ENCODE results near the gene SETD3.

DNA sequence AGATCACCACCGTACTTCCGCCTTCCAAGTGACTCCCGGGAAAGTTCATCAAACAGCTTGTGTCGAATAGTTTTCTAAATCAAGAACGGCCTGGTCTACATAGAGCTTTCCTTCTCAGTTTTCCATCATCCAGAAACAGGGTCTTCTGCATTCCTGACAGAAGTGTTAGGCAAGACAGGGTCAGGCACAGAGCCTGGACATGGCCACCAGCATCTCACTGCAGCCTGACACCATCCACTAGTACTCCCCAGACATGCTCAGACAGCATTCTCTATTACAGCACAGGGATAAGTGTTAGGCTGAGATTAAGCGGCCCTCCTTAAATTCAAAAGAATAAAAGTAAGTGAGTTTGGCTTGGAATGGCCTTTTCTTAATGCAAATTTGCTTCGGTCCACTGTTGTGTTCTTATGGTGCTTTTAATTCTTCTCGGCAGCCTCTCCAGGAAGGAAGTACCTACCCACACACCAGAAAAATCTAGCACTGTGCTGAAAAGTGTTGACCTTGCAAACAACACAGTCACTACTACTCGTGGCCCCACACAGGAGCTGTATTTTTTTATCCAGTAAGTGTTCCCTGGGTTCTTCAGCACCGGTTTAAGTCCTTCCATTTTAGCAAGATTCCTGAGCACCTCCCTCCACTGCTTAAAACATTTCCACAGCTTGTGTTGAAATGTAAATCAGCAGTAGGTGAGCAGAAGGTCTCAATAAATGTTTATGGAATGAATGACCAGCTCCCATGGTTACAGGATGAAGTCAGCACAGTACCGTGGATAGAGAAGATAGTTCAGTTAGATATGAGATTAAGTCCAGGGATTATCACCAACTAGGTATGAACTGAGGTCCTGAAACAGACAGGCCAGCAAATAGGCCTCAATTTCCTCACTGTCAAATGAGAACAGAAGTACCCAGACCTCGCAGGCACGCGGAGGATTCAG, 44.1 kb downstream of the SETD3 start:
- no peak for TF ChIP-seq CTCF (conservative IDR thresholded peaks at IDR 0.05 in 1 of 2, IDR thresholded peaks at IDR 0.05 in 1 of 2; ENCODE audit: low read depth in 1 of 2, low read length in 2 of 2)
- no peak for TF ChIP-seq EZH2 (IDR thresholded peaks at IDR 0.05; ENCODE audit: low read length, missing control alignments)
